HEK293T (cell line): ENCODE data around the gene PAK4.

Source experiments
- CTCF ChIA-PET: fragments of 350-600 bp; formaldehyde crosslinking; extraction: SDS; loops from one replicate; lab custom pipeline; 2021; ENCODE audit warnings: antibody characterized with exemption, inconsistent platforms; lab: Yijun Ruan, JAX
- POLR2A ChIA-PET: fragments of 350-600 bp; formaldehyde crosslinking; extraction: SDS; loops from one replicate; lab custom pipeline; 2020; ENCODE audit warnings: antibody characterized with exemption, inconsistent platforms; lab: Yijun Ruan, JAX
- DNase-seq: peaks from one replicate; pipeline ENCODE4 v3.0.0; 2012; ENCODE audit warnings: mixed read lengths; ENCODE audit errors: extremely low spot score
- ARNT ChIP-seq: fragments of 450-650 bp; IDR thresholded peaks from 2 replicates; pipeline ENCODE4 v1.6.1; 2017; ENCODE audit warnings: mild to moderate bottlenecking
- BHLHE40 ChIP-seq: fragments of 450-650 bp; IDR thresholded peaks from 2 replicates; pipeline ENCODE4 v1.6.1; 2016; ENCODE audit warnings: mild to moderate bottlenecking, moderate library complexity, borderline replicate concordance
- CTBP1 ChIP-seq: fragments of 450-650 bp; IDR thresholded peaks from 2 replicates; pipeline ENCODE4 v1.6.1; 2016; ENCODE audit warnings: borderline replicate concordance
- ELF4 ChIP-seq: fragments of 450-650 bp; IDR thresholded peaks from 2 replicates; pipeline ENCODE4 v1.6.1; 2017; ENCODE audit warnings: antibody characterized with exemption
- FOXA1 ChIP-seq: fragments of 450-650 bp; IDR thresholded peaks from 2 replicates; pipeline ENCODE4 v1.6.1; 2016; ENCODE audit warnings: mild to moderate bottlenecking
- FOXK2 ChIP-seq: fragments of 450-650 bp; IDR thresholded peaks from 2 replicates; pipeline ENCODE4 v1.6.1; 2016; ENCODE audit warnings: mild to moderate bottlenecking
- FOXM1 ChIP-seq: fragments of 450-650 bp; IDR thresholded peaks from 2 replicates; pipeline ENCODE4 v1.6.1; 2017; ENCODE audit warnings: mild to moderate bottlenecking, borderline replicate concordance
- HDGF ChIP-seq: fragments of 450-650 bp; IDR thresholded peaks from 2 replicates; pipeline ENCODE4 v1.6.1; 2017; ENCODE audit warnings: antibody characterized with exemption, borderline replicate concordance
- L3MBTL2 ChIP-seq: fragments of 450-650 bp; conservative IDR thresholded peaks from 2 replicates; pipeline ENCODE4 v1.6.1; 2016; ENCODE audit warnings: mild to moderate bottlenecking
- LEF1 ChIP-seq: fragments of 450-650 bp; IDR thresholded peaks from 2 replicates; pipeline ENCODE4 v1.6.1; 2017; ENCODE audit warnings: mild to moderate bottlenecking, borderline replicate concordance
- NFRKB ChIP-seq: fragments of 450-650 bp; IDR thresholded peaks from 2 replicates; pipeline ENCODE4 v1.6.1; 2016; ENCODE audit warnings: mild to moderate bottlenecking, moderate library complexity
- PKNOX1 ChIP-seq: fragments of 450-650 bp; IDR thresholded peaks from 2 replicates; pipeline ENCODE4 v1.6.1; 2016
- SP1 ChIP-seq: fragments of 450-650 bp; IDR thresholded peaks from 2 replicates; pipeline ENCODE4 v1.6.1; 2017
- SUZ12 ChIP-seq: fragments of 450-650 bp; IDR thresholded peaks from 2 replicates; pipeline ENCODE4 v1.6.1; 2016; ENCODE audit warnings: mild to moderate bottlenecking
- TARDBP ChIP-seq: fragments of 450-650 bp; IDR thresholded peaks from 2 replicates; pipeline ENCODE4 v1.6.1; 2016
- ZNF384 ChIP-seq: fragments of 450-650 bp; IDR thresholded peaks from 2 replicates; pipeline ENCODE4 v1.6.1; 2016

PAK4 gene

GRCh38 chr19:39180749-39181148, 55.2 kb downstream of the PAK4 start:
- POLR2A ChIA-PET, result no interaction called here

GRCh38 chr19:39181500-39182173, 56.1 kb downstream of the PAK4 start:
- CTCF ChIA-PET, result no interaction called here
- POLR2A ChIA-PET, result no interaction called here

More at GRCh38 chr19:39180749-39181148, 55.2 kb downstream of the PAK4 start:
- DNase-seq, result no peak
- TF ChIP-seq NFRKB, result no peak
- no peak for TF ChIP-seq ARNT
- TF ChIP-seq TARDBP, result no peak
- TF ChIP-seq HDGF, result no peak
- TF ChIP-seq BHLHE40, result no peak
- no peak for TF ChIP-seq SUZ12
- TF ChIP-seq LEF1, result no peak
- no peak for TF ChIP-seq FOXA1
- no peak for TF ChIP-seq ZNF384
- no peak for TF ChIP-seq CTBP1
- TF ChIP-seq FOXK2, result no peak
- no peak for TF ChIP-seq L3MBTL2
- TF ChIP-seq ELF4, result no peak
- no peak for TF ChIP-seq FOXM1
- no peak for TF ChIP-seq PKNOX1
- no peak for TF ChIP-seq SP1
- CTCF ChIA-PET, result no interaction called here

GRCh38 chr19:39182174-39182505, 56.6 kb downstream of the PAK4 start:
- POLR2A ChIA-PET, result no interaction called here
- DNase-seq, result no peak
- TF ChIP-seq CTBP1 (no peak), ARNT (no peak), BHLHE40 (no peak), TARDBP (no peak), FOXA1 (no peak), NFRKB (no peak), HDGF (no peak), SP1 (no peak), L3MBTL2 (no peak), ELF4 (no peak), ZNF384 (no peak), FOXM1 (no peak), FOXK2 (no peak), SUZ12 (no peak), PKNOX1 (no peak)
- CTCF ChIA-PET, result no interaction called here

More at GRCh38 chr19:39181500-39182173, 56.1 kb downstream of the PAK4 start:
- no peak for DNase-seq
- TF ChIP-seq TARDBP (no peak), HDGF (no peak), L3MBTL2 (no peak), FOXM1 (no peak), CTBP1 (no peak), ZNF384 (no peak), FOXK2 (no peak), SP1 (no peak), PKNOX1 (no peak)

GRCh38 chr19:39183104-39183503, 57.5 kb downstream of the PAK4 start:
- no peak for DNase-seq
- no peak for TF ChIP-seq FOXM1
- no peak for TF ChIP-seq CTBP1
- TF ChIP-seq ELF4, result no peak
- TF ChIP-seq FOXK2, result no peak
- no peak for TF ChIP-seq BHLHE40
- no peak for TF ChIP-seq TARDBP
- no peak for TF ChIP-seq L3MBTL2
- TF ChIP-seq ZNF384, result no peak
- TF ChIP-seq LEF1, result no peak
- TF ChIP-seq NFRKB, result no peak
- TF ChIP-seq SP1, result no peak
- TF ChIP-seq FOXA1, result no peak
- no peak for TF ChIP-seq ARNT
- no peak for TF ChIP-seq SUZ12
- no peak for TF ChIP-seq PKNOX1
- TF ChIP-seq HDGF, result no peak
- ChIA-PET CTCF (no interaction called here), POLR2A (no interaction called here)

GRCh38 chr19:39186391-39186790, 60.8 kb downstream of the PAK4 start:
- POLR2A ChIA-PET, result no interaction called here
- CTCF ChIA-PET, result interaction anchor here (0.8 to 1.9 kb wide), 5 partner anchors 9 to 64 kb away, joined by 3 to 6 read pairs (median 4); no protein-coding TSS in a partner anchor
- no peak for DNase-seq
- TF ChIP-seq CTBP1 (no peak), ZNF384 (no peak), TARDBP (no peak), L3MBTL2 (no peak), NFRKB (no peak), HDGF (no peak), ARNT (no peak), ELF4 (no peak), SUZ12 (no peak), PKNOX1 (no peak), FOXM1 (no peak), LEF1 (no peak), SP1 (no peak), FOXA1 (no peak), BHLHE40 (no peak), FOXK2 (no peak)
